Measurements from ENCODE around the gene CRIP3.
"Not testable (repeated sequence)": the region's sequence is repeated elsewhere in the genome, so short reads cannot be mapped to it uniquely, and the experiment has no call there.

The CRIP3 gene

DNA sequence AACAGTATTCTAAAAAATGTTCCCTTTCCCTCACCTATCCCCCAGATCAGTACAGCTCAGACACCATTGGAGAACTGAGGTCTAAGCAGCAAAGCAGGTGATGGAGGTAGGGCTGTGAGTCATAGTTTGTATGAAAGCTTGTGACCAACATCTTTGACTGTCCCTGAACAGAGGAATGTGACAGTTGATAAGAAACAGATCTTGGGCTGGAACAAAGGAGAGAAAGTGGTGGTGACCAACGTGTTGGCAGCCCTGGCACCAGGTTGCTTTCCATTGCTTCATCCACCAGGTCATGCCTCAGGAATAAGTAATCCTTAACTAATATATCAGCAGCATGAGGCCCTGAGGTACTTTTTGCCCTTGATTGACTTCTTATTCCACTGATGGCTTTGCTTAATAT, 19.9 kb upstream of the CRIP3 start:
- no peaks in the 10 kb centered on the region for H3K36me3 ChIP-seq (replicated peaks)
- in situ Hi-C loops (cut with MboI; ENCODE audit: low sequenced_read_pairs): no loop called here
- no peaks in the 10 kb centered on the region for H3K4me1 ChIP-seq
- H3K9me3 ChIP-seq: no peaks in the 10 kb centered on the region
- H3K27me3 ChIP-seq (ENCODE audit: low read depth): no peaks in the 10 kb centered on the region
- H3K4me3 ChIP-seq: no peak overlapping the region
- no peak for DNase-seq (ENCODE audit: low spot score in 2 of 2)

DNA sequence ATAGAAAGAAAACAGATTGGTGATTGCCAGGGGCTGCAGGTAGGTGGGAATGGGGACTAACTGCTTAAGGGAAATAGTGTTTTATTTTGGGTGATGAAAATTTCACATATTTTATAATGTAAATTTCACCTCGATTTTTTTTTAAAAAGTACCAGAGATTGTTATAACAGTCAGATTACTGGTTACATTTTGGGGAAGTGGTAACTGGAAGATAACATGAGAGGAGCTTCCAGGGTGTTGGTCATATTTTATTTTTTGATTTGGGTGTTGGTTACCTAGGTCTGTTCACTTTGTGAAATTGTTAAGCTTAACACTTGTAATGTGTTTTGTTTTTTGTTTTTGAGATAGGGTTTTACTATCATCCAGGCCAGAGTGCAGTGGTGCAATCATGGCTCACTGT, 17.2 kb upstream of the CRIP3 start:
- in situ Hi-C loops (cut with MboI; ENCODE audit: low sequenced_read_pairs): no loop called here
- no peaks in the 10 kb centered on the region for H3K9me3 ChIP-seq
- H3K27me3 ChIP-seq (ENCODE audit: low read depth): no peaks in the 10 kb centered on the region
- H3K4me3 ChIP-seq: no peak overlapping the region
- no peaks in the 10 kb centered on the region for H3K36me3 ChIP-seq (replicated peaks)
- no peaks in the 10 kb centered on the region for H3K4me1 ChIP-seq
- DNase-seq (ENCODE audit: low spot score in 2 of 2): no peak

- H3K27me3 ChIP-seq (ENCODE audit: low read depth): no peaks in the 10 kb centered on the region
- H3K4me3 ChIP-seq: no peak overlapping the region
- H3K4me1 ChIP-seq: peaks cover 17% of the 10 kb centered on the region
- in situ Hi-C loops (cut with MboI; ENCODE audit: low sequenced_read_pairs): no loop called here
- peak in 1 of 2 experiments; percentile 84 for DNase-seq (ENCODE audit: low spot score in 2 of 2)
- H3K36me3 ChIP-seq (replicated peaks): no peaks in the 10 kb centered on the region
- no peaks in the 10 kb centered on the region for H3K9me3 ChIP-seq
These were observed 9.4 kb upstream of the CRIP3 start for GRCh38 chr6:43318011-43318410.

DNA sequence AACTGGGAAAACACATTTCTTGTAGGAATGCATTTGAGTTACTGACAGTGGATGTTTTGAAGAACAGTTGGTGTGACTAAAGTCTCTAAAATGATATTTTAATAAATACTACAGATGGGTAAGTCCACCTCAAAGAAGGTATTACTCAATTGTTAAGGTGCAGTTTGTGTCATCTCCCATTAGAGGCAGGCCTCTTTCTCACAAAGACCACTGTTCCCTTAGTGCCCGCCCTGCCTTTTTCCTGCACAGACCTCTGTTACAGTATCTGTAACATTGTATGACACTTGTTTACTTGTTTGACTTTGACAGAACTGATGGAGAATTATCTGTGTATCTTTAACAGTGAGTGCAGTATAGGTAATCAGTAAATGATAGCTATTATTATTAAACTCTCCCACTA, 5.2 kb upstream of the CRIP3 start:
- H3K9me3 ChIP-seq: no peaks in the 10 kb centered on the region
- no peaks in the 10 kb centered on the region for H3K36me3 ChIP-seq (replicated peaks)
- no peaks in the 10 kb centered on the region for H3K27me3 ChIP-seq (ENCODE audit: low read depth)
- DNase-seq (ENCODE audit: low spot score in 2 of 2): no peak
- in situ Hi-C loops (cut with MboI; ENCODE audit: low sequenced_read_pairs): no loop called here
- no peak overlapping the region for H3K4me3 ChIP-seq
- peaks cover 31% of the 10 kb centered on the region for H3K4me1 ChIP-seq

DNA sequence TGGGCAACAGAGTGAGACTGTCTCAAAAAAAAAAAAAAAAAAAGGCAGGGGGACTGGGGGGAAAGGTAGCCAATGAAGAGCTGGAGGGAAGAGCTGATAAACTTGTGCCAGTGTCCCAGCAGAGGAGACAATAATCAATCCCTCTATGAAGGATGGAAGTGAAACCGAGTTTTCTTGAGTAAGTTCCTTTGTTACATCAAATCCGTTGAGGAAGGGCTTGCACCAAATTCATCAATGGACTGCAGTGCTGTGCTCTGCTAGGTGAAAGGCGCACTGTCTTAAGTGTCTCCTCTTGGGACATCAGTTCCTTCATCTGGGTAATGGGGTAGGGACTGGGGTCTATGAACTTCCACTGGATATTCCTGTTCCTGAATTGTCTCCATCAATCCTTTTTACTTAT, 3.0 kb upstream of the CRIP3 start:
- in situ Hi-C loops (cut with MboI; ENCODE audit: low sequenced_read_pairs): no loop called here
- H3K36me3 ChIP-seq (replicated peaks): no peaks in the 10 kb centered on the region
- H3K27me3 ChIP-seq (ENCODE audit: low read depth): no peaks in the 10 kb centered on the region
- H3K4me3 ChIP-seq: no peak overlapping the region
- no peaks in the 10 kb centered on the region for H3K9me3 ChIP-seq
- H3K4me1 ChIP-seq: peaks cover 21% of the 10 kb centered on the region
- DNase-seq (ENCODE audit: low spot score in 2 of 2): no peak

DNA sequence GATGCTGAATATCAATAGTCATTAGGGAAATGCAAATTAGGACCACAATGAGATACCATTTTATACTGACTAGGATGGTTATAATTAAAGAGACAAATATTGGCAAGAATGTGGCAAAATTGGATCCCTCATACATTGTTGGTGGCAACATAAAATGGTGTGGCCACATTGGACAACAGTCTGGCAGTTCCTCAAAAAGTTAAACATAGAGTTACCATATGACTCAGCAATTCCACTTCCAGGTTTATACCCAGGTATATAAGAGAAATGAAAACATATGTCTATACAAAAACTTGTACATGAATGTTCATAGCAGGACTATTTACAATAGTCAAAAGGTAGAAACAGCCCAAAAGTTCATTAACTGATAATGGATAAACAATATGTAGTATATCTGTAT, 2.0 kb upstream of the CRIP3 start:
- Histone ChIP-seq H3K27me3 (ENCODE audit: low read depth) (no peaks in the 10 kb centered on the region), H3K4me1 (peaks cover 21% of the 10 kb centered on the region), H3K4me3 (no peak overlapping the region), H3K9me3 (no peaks in the 10 kb centered on the region), H3K36me3 (replicated peaks) (no peaks in the 10 kb centered on the region)
- DNase-seq (ENCODE audit: low spot score in 2 of 2): no peak
- in situ Hi-C loops (cut with MboI; ENCODE audit: low sequenced_read_pairs): no loop called here

GRCh38 chr6:43310134-43310533, 1.5 kb upstream of the CRIP3 start:
- Histone ChIP-seq H3K4me3 (no peak overlapping the region), H3K4me1 (peaks cover 21% of the 10 kb centered on the region), H3K27me3 (ENCODE audit: low read depth) (no peaks in the 10 kb centered on the region), H3K9me3 (no peaks in the 10 kb centered on the region), H3K36me3 (replicated peaks) (no peaks in the 10 kb centered on the region)
- in situ Hi-C loops (cut with MboI; ENCODE audit: low sequenced_read_pairs): no loop called here
- DNase-seq (ENCODE audit: low spot score in 2 of 2): peak in 1 of 2 experiments; percentile 6

GRCh38 chr6:43308990-43309477, 408 bp upstream of the CRIP3 start:
- Histone ChIP-seq H3K36me3 (replicated peaks) (no peaks in the 10 kb centered on the region), H3K9me3 (no peaks in the 10 kb centered on the region)
- in situ Hi-C loops (cut with MboI; ENCODE audit: low sequenced_read_pairs): no loop called here

DNA sequence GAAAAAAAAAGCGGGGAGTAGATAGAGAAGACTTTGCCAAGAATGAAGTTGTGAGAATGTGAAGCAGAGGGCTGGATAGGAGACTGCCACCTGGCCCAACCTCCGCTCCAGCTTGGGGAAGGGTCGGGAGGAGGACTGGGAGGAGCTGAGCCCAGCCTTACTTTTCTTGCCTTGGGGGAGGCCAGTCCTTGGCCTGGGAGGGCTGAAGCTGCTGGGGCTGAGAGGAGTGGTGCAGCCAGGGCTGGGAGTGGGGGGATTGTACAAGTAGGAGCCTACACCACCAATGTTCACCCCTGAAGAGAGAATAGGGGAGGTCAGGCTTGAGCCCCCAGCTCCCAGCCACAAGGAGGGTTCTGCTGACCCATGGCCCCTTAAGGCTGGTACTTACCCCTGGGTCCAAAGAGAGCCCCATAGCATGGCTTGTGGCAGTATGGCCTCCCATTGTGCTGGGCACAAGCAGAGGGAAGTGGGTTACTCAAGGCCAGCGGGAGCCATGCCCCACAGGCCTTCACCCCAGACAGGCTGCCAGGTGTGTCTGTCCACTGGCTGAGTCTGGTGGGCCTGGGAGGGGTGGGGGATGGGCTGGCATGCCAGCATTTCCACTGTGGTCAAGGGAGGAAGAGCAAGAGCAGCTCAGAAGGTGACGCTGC, 1.1 kb downstream of the CRIP3 start:
- no peak for DNase-seq (ENCODE audit: low spot score in 2 of 2)
- Histone ChIP-seq H3K9me3 (no peaks in the 10 kb centered on the region), H3K36me3 (replicated peaks) (no peaks in the 10 kb centered on the region), H3K27me3 (ENCODE audit: low read depth) (no peaks in the 10 kb centered on the region), H3K4me1 (peaks cover 21% of the 10 kb centered on the region), H3K4me3 (peak overlapping the region; percentile 36; the same call in 1 of the 2 replicates)
- in situ Hi-C loops (cut with MboI; ENCODE audit: low sequenced_read_pairs): no loop called here

More at GRCh38 chr6:43308990-43309477, 408 bp upstream of the CRIP3 start:
- Histone ChIP-seq H3K4me1 (peaks cover 21% of the 10 kb centered on the region), H3K27me3 (ENCODE audit: low read depth) (no peaks in the 10 kb centered on the region), H3K4me3 (peak overlapping the region; percentile 36)
- no peak for DNase-seq (ENCODE audit: low spot score in 2 of 2)

DNA sequence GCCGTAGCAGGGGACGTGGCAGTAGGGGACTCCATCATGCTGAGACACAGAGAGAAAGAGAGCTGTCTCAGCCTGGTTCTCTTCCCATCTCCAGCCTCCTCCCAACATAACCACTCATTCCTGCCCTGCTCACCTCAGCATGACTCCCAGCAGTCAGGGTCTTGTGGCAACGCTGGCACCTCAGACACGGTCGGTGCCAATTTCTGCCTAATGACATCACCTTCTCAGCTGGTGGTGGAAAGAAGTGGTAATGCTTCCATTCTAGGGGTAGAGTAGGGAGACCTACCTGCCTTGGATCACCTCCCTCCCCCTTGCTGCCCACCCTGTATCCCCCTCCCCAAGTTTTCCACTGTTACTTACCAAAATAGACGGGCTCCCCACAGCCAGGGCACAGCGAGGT, 2.5 kb downstream of the CRIP3 start:
- Histone ChIP-seq H3K4me1 (peaks cover 21% of the 10 kb centered on the region), H3K4me3 (no peak overlapping the region), H3K36me3 (replicated peaks) (no peaks in the 10 kb centered on the region), H3K9me3 (no peaks in the 10 kb centered on the region), H3K27me3 (ENCODE audit: low read depth) (no peaks in the 10 kb centered on the region)
- no peak for DNase-seq (ENCODE audit: low spot score in 2 of 2)
- in situ Hi-C loops (cut with MboI; ENCODE audit: low sequenced_read_pairs): no loop called here

DNA sequence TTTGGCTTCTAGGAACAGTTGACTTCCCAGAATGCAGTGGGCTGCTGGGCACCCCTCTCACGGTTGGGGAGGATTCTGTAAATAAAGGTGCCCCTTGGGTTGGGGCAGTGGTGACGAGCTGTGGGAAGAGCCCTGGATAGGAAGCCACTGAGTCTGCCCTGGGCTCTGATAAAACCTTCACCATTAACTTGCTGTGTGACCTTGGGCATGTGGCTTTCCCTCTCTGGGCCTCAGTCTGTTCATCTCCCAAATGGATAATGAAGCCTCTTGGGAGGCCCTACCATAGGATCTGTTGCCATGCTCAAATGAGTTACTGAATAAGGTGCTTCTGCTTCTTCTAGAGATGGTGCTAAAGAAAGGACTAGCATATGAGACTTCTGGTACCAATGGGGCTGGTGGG, 3.7 kb downstream of the CRIP3 start:
- DNase-seq (ENCODE audit: low spot score in 2 of 2): no peak
- no peaks in the 10 kb centered on the region for H3K27me3 ChIP-seq (ENCODE audit: low read depth)
- H3K4me1 ChIP-seq: peaks cover 15% of the 10 kb centered on the region
- no peak overlapping the region for H3K4me3 ChIP-seq
- H3K36me3 ChIP-seq (replicated peaks): no peaks in the 10 kb centered on the region
- in situ Hi-C loops (cut with MboI; ENCODE audit: low sequenced_read_pairs): no loop called here
- H3K9me3 ChIP-seq: no peaks in the 10 kb centered on the region

DNA sequence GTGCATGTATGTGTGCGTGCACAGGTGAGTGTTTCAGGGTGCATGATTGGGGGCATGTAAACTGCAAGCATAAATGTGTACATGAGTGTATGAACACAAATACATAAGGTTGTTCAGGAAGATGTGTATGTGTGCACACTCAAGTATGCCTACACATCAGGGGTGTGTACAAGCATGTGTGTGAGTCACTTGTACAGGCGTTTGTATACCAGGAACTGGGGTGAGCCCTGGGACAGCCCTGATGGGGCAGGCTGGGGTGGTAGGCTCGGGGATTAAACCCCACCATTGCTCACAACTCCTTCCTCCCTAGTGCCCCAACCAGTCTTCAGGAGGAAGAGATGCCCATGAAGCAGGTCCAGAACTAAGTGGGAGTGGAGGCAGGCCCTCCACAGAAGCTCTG, 4.3 kb downstream of the CRIP3 start:
- in situ Hi-C loops (cut with MboI; ENCODE audit: low sequenced_read_pairs): no loop called here

DNA sequence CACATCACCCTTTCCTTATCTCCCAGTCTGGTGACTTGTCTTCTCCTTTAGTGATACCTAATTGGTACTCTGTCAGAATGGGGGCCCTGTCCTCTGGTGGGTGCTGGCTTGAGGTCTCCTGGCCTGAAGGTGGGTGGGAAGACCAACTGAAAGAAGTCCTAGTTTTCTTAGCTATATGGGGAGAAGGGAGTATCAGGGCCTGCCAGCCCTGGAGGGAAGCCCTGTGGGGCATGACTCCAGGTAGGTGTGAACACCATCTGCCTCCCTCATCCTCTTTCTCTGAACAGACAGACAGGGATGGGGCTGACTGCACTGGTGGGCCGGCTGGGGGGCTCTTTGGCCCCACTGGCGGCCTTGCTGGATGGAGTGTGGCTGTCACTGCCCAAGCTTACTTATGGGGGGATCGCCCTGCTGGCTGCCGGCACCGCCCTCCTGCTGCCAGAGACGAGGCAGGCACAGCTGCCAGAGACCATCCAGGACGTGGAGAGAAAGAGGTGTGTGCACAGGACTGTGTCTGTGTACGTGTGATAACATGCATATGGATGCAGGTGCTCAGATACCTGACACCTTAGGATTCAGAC, 4.8 kb downstream of the CRIP3 start:
- Histone ChIP-seq H3K27me3 (ENCODE audit: low read depth) (no peaks in the 10 kb centered on the region), H3K4me1 (peaks cover 7% of the 10 kb centered on the region), H3K4me3 (no peak overlapping the region), H3K9me3 (no peaks in the 10 kb centered on the region), H3K36me3 (replicated peaks) (no peaks in the 10 kb centered on the region)
- in situ Hi-C loops (cut with MboI; ENCODE audit: low sequenced_read_pairs): no loop called here
- no peak for DNase-seq (ENCODE audit: low spot score in 2 of 2)

More for the DNA sequence above, 4.3 kb downstream of the CRIP3 start:
- no peak for DNase-seq (ENCODE audit: low spot score in 2 of 2)
- Histone ChIP-seq H3K36me3 (replicated peaks) (no peaks in the 10 kb centered on the region), H3K27me3 (ENCODE audit: low read depth) (no peaks in the 10 kb centered on the region), H3K4me1 (peaks cover 12% of the 10 kb centered on the region), H3K4me3 (no peak overlapping the region), H3K9me3 (no peaks in the 10 kb centered on the region)

DNA sequence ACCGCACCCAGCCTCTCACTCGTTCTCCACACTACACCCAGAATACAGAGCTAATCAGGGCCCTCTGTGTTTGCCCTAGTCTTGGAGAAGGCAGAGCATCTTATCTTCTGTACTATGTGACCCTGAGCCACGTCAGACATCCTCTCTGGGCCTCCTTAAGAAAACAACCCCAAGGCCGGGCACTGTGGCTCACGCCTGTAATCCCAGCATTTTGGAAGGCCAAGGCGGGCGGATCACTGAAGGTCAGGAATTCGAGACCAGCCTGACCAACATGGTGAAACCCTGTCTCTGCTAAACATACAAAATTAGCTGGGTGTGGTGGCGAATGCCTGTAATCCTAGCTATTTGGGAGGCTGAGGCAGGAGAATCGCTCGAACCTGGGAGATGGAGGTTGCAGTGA, 5.6 kb downstream of the CRIP3 start:
- not testable (repeated sequence) for DNase-seq (ENCODE audit: low spot score in 2 of 2)

More for the DNA sequence above, 5.6 kb downstream of the CRIP3 start:
- H3K9me3 ChIP-seq; H3K4me1 ChIP-seq; H3K36me3 ChIP-seq (replicated peaks); H3K27me3 ChIP-seq (ENCODE audit: low read depth); in situ Hi-C loops (cut with MboI; ENCODE audit: low sequenced_read_pairs); H3K4me3 ChIP-seq: not testable (repeated sequence)

All from HAP-1 (cell line).